Measurements from ENCODE around the gene TOB1.
"Not testable (repeated sequence)": the region's sequence is repeated elsewhere in the genome, so short reads cannot be mapped to it uniquely, and the experiment has no call there.

Gene TOB1

GRCh38 chr17:50898369-50899004 is 32.3 kb upstream of the TOB1 start:
- DNase-seq (ENCODE audit: low read depth, low spot score), result no peak

GRCh38 chr17:50894513-50894912 is 28.4 kb upstream of the TOB1 start:
- DNase-seq (ENCODE audit: low read depth, low spot score), result not testable (repeated sequence)

GRCh38 chr17:50893183-50893993 is 27.2 kb upstream of the TOB1 start:
- DNase-seq (ENCODE audit: low read depth, low spot score), result no peak

- no peak for DNase-seq (ENCODE audit: low read depth, low spot score)
These were observed 26.1 kb upstream of the TOB1 start for GRCh38 chr17:50892101-50892776.

- DNase-seq (ENCODE audit: low read depth, low spot score), result no peak
These were observed 25.4 kb upstream of the TOB1 start for GRCh38 chr17:50891577-50891989.

GRCh38 chr17:50890675-50891516 is 24.7 kb upstream of the TOB1 start:
- DNase-seq (ENCODE audit: low read depth, low spot score), result no peak

- no peak for DNase-seq (ENCODE audit: low read depth, low spot score)
These were observed 23.5 kb upstream of the TOB1 start for GRCh38 chr17:50889528-50890118.

- DNase-seq (ENCODE audit: low read depth, low spot score), result no peak
These were observed 21.6 kb upstream of the TOB1 start for GRCh38 chr17:50887705-50888245.

GRCh38 chr17:50884439-50885311 is 18.5 kb upstream of the TOB1 start:
- no peak for DNase-seq (ENCODE audit: low read depth, low spot score)

- DNase-seq (ENCODE audit: low read depth, low spot score), result no peak
These were observed 17.8 kb upstream of the TOB1 start for GRCh38 chr17:50883850-50884438.

- no peak for DNase-seq (ENCODE audit: low read depth, low spot score)
These were observed 16.7 kb upstream of the TOB1 start for GRCh38 chr17:50882851-50883250.

- DNase-seq (ENCODE audit: low read depth, low spot score), result no peak
These were observed 15.0 kb upstream of the TOB1 start for GRCh38 chr17:50881182-50881581.

- DNase-seq (ENCODE audit: low read depth, low spot score), result no peak
These were observed 12.9 kb upstream of the TOB1 start for GRCh38 chr17:50879086-50879485.

GRCh38 chr17:50877838-50878237 is 11.7 kb upstream of the TOB1 start:
- DNase-seq (ENCODE audit: low read depth, low spot score), result no peak

GRCh38 chr17:50877042-50877441 is 10.9 kb upstream of the TOB1 start:
- not testable (repeated sequence) for DNase-seq (ENCODE audit: low read depth, low spot score)

- no peak for DNase-seq (ENCODE audit: low read depth, low spot score)
These were observed 8.9 kb upstream of the TOB1 start for GRCh38 chr17:50875074-50875473.

GRCh38 chr17:50872710-50873424 is 6.7 kb upstream of the TOB1 start:
- DNase-seq (ENCODE audit: low read depth, low spot score), result no peak

GRCh38 chr17:50871898-50872297 is 5.7 kb upstream of the TOB1 start:
- DNase-seq (ENCODE audit: low read depth, low spot score), result no peak

- no peak for DNase-seq (ENCODE audit: low read depth, low spot score)
These were observed 5.2 kb upstream of the TOB1 start for GRCh38 chr17:50871364-50871763.

All from brain pericyte (primary cell).